Measurements from ENCODE around the gene DNAJB1.
"Not testable (repeated sequence)": the region's sequence is repeated elsewhere in the genome, so short reads cannot be mapped to it uniquely, and the experiment has no call there.

The DNAJB1 gene

DNA sequence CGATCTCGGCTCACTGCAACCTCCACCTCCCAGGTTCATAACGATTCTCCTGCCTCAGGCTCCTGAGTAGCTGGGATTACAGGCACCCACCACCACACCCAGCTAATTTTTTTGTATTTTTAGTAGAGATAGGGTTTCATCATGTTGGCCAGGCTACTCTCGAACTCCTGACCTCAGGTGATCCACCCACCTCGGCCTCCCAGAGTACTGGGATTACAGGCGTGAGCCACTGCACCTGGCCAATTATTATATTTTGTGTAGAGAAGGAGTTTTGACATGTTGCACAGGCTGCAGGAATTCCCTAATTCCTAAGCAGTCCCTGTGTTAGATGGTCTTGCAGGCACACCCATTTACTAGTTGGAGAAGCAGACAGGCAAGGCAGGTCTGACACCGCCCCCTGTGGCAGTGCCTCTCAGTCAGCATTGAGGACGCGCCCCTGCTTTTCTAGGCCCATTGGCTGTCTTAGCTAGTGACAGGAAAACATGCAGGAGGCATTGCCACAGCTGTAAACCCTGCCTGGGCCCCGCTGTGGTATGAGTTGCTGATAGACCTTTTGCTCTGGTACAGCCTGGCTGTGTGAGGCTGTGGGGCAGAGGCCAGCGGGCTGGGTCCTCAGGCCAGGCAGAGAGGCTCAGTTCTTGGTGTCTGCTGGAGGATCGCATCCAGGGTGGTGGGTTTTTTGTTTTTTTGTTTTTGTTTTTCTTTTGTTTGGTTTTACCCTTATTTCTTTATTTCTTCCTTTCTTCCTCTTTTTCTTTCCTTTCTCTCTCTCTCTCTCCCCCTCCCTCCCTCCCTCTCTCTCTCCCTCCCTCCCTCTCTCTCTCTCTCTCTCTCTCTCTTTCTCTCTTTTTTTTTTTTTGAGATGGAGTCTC lies 33.2 kb upstream of the DNAJB1 start:
- DNase-seq (ENCODE audit: insufficient read length, low spot score); FAIRE-seq: not testable (repeated sequence)
- TF ChIP-seq, protein P1, sequence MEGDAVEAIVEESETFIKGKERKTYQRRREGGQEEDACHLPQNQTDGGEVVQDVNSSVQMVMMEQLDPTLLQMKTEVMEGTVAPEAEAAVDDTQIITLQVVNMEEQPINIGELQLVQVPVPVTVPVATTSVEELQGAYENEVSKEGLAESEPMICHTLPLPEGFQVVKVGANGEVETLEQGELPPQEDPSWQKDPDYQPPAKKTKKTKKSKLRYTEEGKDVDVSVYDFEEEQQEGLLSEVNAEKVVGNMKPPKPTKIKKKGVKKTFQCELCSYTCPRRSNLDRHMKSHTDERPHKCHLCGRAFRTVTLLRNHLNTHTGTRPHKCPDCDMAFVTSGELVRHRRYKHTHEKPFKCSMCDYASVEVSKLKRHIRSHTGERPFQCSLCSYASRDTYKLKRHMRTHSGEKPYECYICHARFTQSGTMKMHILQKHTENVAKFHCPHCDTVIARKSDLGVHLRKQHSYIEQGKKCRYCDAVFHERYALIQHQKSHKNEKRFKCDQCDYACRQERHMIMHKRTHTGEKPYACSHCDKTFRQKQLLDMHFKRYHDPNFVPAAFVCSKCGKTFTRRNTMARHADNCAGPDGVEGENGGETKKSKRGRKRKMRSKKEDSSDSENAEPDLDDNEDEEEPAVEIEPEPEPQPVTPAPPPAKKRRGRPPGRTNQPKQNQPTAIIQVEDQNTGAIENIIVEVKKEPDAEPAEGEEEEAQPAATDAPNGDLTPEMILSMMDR (IDR thresholded peaks at IDR 0.05; ENCODE audit: insufficient read depth, missing control alignments): peak; percentile 3

DNA sequence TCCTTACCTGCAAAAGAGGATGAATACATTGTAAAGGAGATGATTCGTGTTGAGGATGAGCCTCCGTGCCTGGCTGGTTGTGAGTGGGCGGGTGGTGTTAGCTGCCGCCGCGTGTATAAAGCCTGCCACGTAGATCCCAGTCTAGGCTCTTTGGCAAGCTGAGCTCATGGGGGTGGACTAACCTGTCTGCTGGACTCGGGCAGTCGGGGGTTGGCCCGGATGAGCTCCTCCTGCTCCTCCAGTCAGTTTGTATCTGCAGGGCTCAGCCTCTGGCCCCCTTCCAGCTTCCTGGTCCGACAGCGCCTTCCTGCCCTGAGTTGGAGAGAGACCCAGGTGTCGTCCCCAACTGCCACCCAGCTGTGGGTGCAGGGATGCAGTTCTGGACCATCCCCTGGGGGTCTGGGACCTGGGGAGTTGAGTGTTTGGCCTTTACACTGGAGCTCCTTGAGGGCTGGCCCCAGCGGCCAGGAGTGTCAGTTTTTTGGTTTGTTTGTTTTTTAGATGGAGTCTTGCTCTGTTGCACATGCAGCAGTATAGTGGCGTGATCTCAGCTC lies 32.1 kb upstream of the DNAJB1 start:
- FAIRE-seq: no peak
- no peak for DNase-seq (ENCODE audit: insufficient read length, low spot score)
- TF ChIP-seq, protein P1 (IDR thresholded peaks at IDR 0.05; ENCODE audit: insufficient read depth, missing control alignments): no peak

DNA sequence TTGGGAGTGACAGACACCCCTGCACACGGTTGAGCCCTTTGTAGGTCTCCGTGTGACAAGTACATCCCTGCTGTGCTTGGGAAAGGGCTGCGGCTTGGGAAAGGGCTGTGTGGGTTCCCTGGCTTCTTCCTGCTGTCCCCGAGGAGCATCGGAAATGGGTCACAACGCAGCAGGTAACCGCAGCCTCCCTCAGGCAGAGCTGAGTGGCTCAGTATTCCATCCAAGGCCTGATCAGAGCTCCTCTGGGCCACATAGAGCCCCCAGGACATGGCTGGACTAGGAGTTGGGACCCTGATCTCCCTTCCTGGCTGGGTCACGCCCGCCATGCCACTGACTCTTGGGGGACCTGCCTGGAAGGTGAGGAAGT lies 27.5 kb upstream of the DNAJB1 start:
- DNase-seq (ENCODE audit: insufficient read length, low spot score) (no peak), FAIRE-seq (no peak)
- TF ChIP-seq, protein P1 (IDR thresholded peaks at IDR 0.05; ENCODE audit: insufficient read depth, missing control alignments): no peak

DNA sequence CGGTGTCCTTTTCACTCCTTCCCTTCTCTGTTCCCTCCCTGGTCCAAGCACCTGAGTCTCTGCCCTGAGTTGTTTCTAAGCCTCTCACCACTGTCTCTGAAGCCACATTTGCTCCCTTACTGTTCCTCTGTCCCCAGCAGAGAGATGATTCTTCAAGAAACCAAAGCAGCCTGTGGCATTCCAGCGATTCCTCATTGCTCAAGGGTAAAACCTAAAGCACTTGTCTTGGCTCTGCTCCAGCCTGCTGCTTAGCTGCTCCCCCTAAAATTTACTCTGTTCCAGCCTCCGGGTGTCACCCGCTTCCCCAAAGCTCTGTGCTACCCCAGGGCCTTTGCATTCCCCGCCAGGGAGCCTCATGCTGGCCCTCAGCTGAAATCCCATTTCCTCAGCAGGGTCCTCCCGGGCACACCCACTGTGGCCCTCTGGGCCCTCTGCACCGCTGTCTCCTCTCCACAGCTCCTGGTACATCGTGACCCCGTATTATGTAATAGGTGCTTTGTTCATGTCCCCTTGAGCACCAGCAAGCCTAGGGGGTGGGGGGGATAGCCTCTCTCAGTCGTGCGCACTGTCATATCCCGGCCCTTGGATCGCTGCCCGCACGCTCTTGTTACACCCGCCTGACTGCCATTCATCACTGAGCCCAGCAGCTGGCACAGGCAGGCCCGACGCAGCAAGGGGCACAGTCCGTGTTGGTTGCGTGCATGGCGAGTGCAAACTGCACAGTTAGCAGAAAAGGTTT lies 26.9 kb upstream of the DNAJB1 start:
- TF ChIP-seq, protein P1 (IDR thresholded peaks at IDR 0.05; ENCODE audit: insufficient read depth, missing control alignments): no peak
- DNase-seq (ENCODE audit: insufficient read length, low spot score) (no peak), FAIRE-seq (no peak)

DNA sequence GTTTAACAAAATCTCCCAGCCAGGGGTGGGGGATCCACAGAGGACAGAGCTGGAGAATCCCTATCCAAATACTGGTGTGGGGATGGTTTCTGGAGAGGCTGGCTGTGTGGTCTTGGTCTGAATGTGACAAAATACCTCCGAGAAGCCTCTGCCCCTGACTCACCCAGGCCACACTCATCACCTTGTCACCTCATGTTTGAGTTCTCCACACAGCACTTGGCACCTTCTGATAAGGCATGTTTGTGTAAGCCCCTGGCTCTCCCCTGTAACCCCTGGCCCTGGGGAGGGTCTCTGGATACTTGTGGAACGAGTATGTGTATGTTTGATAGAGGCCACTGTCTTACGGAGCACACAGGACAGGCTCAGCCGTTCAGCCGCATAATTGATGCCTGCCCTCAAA lies 25.9 kb upstream of the DNAJB1 start:
- TF ChIP-seq, protein P1 (IDR thresholded peaks at IDR 0.05; ENCODE audit: insufficient read depth, missing control alignments): no peak
- DNase-seq (ENCODE audit: insufficient read length, low spot score) (no peak), FAIRE-seq (no peak)

DNA sequence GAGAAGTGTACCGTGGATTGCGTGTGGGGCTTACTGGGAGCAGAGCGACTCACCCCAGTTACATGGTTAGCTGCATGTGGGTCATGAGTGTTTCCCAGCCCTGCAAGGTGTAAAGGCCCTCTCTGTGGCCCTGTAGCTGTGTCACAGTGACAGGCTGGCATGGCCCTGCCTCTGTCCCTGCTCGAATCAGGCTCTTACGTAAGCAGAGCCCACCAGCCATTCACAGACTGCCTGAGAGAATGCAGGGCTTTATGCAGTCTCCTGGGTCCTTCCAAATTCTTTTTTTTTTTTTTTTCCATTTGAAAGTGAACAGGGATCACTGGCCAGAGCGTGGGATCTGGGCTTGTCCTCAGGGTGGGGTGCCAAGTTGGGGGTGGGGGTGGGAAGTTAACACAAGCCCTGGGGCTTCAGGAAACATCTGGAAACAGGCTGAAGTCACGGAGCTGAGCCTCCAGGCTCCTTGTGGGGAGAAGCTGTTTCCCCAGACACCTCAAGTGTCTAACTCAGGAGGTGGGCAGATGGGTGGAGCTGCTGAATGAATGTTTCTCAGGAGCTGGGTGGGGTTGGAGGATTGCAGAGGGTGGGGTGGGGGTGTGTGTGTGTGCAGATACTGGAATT lies 24.6 kb upstream of the DNAJB1 start:
- DNase-seq (ENCODE audit: insufficient read length, low spot score) (no peak), FAIRE-seq (no peak)
- TF ChIP-seq, protein P1 (IDR thresholded peaks at IDR 0.05; ENCODE audit: insufficient read depth, missing control alignments): no peak

DNA sequence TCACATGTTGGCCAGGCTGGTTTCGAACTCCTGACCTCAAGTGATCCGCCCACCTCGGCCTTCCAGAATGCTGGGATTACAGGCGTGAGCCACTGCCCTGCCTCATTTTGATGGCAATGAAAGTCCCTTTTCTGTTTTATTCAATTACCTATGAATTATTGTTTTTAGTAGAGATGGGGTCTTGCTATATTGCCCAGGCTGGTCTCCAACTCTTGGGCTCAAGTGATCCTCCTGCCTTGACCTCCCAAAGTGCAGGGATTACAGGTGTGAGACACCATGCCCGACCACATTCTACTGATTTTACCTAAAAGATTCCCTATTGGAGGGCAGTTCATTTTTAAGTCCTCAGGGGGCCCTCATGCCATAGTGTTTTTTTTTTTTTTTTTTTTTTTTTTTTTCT lies 23.8 kb upstream of the DNAJB1 start:
- not testable (repeated sequence) for FAIRE-seq; DNase-seq (ENCODE audit: insufficient read length, low spot score)

All from D721Med (cell line).